Mucosa of stomach (tissue), 1 donor: ENCODE measurements around the gene BLM.

Experiments used
- H3K27me3 ChIP-seq: one replicate; pipeline ENCODE4 v1.7.0; 2013; ENCODE audit warnings: mild to moderate bottlenecking, low read length; ENCODE audit not compliant: control insufficient read depth, insufficient read depth
- H3K36me3 ChIP-seq: one replicate; pipeline ENCODE4 v1.7.0; 2013; ENCODE audit warnings: low read length; ENCODE audit not compliant: control insufficient read depth, insufficient read depth
- H3K4me1 ChIP-seq: one replicate; pipeline ENCODE4 v1.7.0; 2013; ENCODE audit warnings: mild to moderate bottlenecking, low read length; ENCODE audit not compliant: control insufficient read depth, insufficient read depth
- H3K4me3 ChIP-seq: one replicate; pipeline ENCODE4 v1.7.0; 2013; ENCODE audit warnings: low read length
- H3K9ac ChIP-seq: one replicate; pipeline ENCODE4 v1.7.0; 2013; ENCODE audit warnings: mild to moderate bottlenecking, low read length, moderate library complexity
- H3K9me3 ChIP-seq: one replicate; pipeline ENCODE4 v1.7.0; 2013; ENCODE audit warnings: mild to moderate bottlenecking, low read length, moderate library complexity; ENCODE audit not compliant: control insufficient read depth
- donor health status: Pancreatic carcinoma.

Gene BLM

GRCh38 chr15:90698629-90699028 lies 18.5 kb upstream of the BLM start:
- H3K4me3 ChIP-seq, result no peak overlapping the region
- no peaks in the 10 kb centered on the region for H3K27me3 ChIP-seq
- H3K9ac ChIP-seq, result no peak overlapping the region
- no peaks in the 10 kb centered on the region for H3K9me3 ChIP-seq
- no peaks in the 10 kb centered on the region for H3K36me3 ChIP-seq
- H3K4me1 ChIP-seq, result peaks cover 10% of the 10 kb centered on the region

- Histone ChIP-seq H3K4me3 (no peak overlapping the region), H3K27me3 (no peaks in the 10 kb centered on the region), H3K9ac (no peak overlapping the region), H3K9me3 (no peaks in the 10 kb centered on the region), H3K36me3 (no peaks in the 10 kb centered on the region), H3K4me1 (peaks cover 10% of the 10 kb centered on the region)
Measured at GRCh38 chr15:90701048-90701447, 16.1 kb upstream of the BLM start.

GRCh38 chr15:90701880-90702630 lies 15.1 kb upstream of the BLM start:
- no peaks in the 10 kb centered on the region for H3K9me3 ChIP-seq
- H3K27me3 ChIP-seq, result no peaks in the 10 kb centered on the region
- no peaks in the 10 kb centered on the region for H3K36me3 ChIP-seq
- H3K4me1 ChIP-seq, result peaks cover 10% of the 10 kb centered on the region
- no peak overlapping the region for H3K9ac ChIP-seq
- H3K4me3 ChIP-seq, result no peak overlapping the region

- H3K9ac ChIP-seq, result no peak overlapping the region
- H3K36me3 ChIP-seq, result no peaks in the 10 kb centered on the region
- no peak overlapping the region for H3K4me3 ChIP-seq
- H3K9me3 ChIP-seq, result no peaks in the 10 kb centered on the region
- no peaks in the 10 kb centered on the region for H3K27me3 ChIP-seq
- peaks cover 11% of the 10 kb centered on the region for H3K4me1 ChIP-seq
Measured at GRCh38 chr15:90703455-90703854, 13.7 kb upstream of the BLM start.

- H3K27me3 ChIP-seq, result no peaks in the 10 kb centered on the region
- no peak overlapping the region for H3K9ac ChIP-seq
- H3K36me3 ChIP-seq, result no peaks in the 10 kb centered on the region
- H3K4me3 ChIP-seq, result no peak overlapping the region
- H3K4me1 ChIP-seq, result peaks cover 9% of the 10 kb centered on the region
- H3K9me3 ChIP-seq, result no peaks in the 10 kb centered on the region
Measured at GRCh38 chr15:90705212-90705611, 11.9 kb upstream of the BLM start.

GRCh38 chr15:90706394-90707327 lies 10.5 kb upstream of the BLM start:
- H3K4me1 ChIP-seq, result peaks cover 5% of the 10 kb centered on the region
- no peaks in the 10 kb centered on the region for H3K36me3 ChIP-seq
- H3K9me3 ChIP-seq, result no peaks in the 10 kb centered on the region
- no peak overlapping the region for H3K9ac ChIP-seq
- H3K27me3 ChIP-seq, result no peaks in the 10 kb centered on the region
- H3K4me3 ChIP-seq, result no peak overlapping the region

- Histone ChIP-seq H3K36me3 (no peaks in the 10 kb centered on the region), H3K4me3 (no peak overlapping the region), H3K4me1 (peaks cover 5% of the 10 kb centered on the region), H3K27me3 (no peaks in the 10 kb centered on the region), H3K9me3 (no peaks in the 10 kb centered on the region), H3K9ac (no peak overlapping the region)
Measured at GRCh38 chr15:90707489-90707888, 9.7 kb upstream of the BLM start.

GRCh38 chr15:90708516-90708915 lies 8.6 kb upstream of the BLM start:
- Histone ChIP-seq H3K4me1 (peaks cover 5% of the 10 kb centered on the region), H3K27me3 (no peaks in the 10 kb centered on the region), H3K36me3 (no peaks in the 10 kb centered on the region), H3K9ac (peak overlapping the region; percentile 18), H3K9me3 (no peaks in the 10 kb centered on the region), H3K4me3 (no peak overlapping the region)

- Histone ChIP-seq H3K4me3 (no peak overlapping the region), H3K9ac (no peak overlapping the region), H3K9me3 (no peaks in the 10 kb centered on the region)
Measured at GRCh38 chr15:90709278-90709677, 7.9 kb upstream of the BLM start.

GRCh38 chr15:90710436-90711027 lies 6.6 kb upstream of the BLM start:
- no peaks in the 10 kb centered on the region for H3K36me3 ChIP-seq
- H3K9ac ChIP-seq, result no peak overlapping the region
- peaks cover 5% of the 10 kb centered on the region for H3K4me1 ChIP-seq
- no peaks in the 10 kb centered on the region for H3K9me3 ChIP-seq
- H3K27me3 ChIP-seq, result no peaks in the 10 kb centered on the region
- no peak overlapping the region for H3K4me3 ChIP-seq

More at GRCh38 chr15:90709278-90709677, 7.9 kb upstream of the BLM start:
- Histone ChIP-seq H3K36me3 (no peaks in the 10 kb centered on the region), H3K4me1 (peaks cover 5% of the 10 kb centered on the region), H3K27me3 (no peaks in the 10 kb centered on the region)

GRCh38 chr15:90711418-90711824 lies 5.7 kb upstream of the BLM start:
- Histone ChIP-seq H3K4me1 (peaks cover 5% of the 10 kb centered on the region), H3K27me3 (no peaks in the 10 kb centered on the region), H3K4me3 (no peak overlapping the region), H3K36me3 (no peaks in the 10 kb centered on the region), H3K9me3 (no peaks in the 10 kb centered on the region), H3K9ac (no peak overlapping the region)

- no peak overlapping the region for H3K9ac ChIP-seq
- H3K4me3 ChIP-seq, result no peak overlapping the region
- peaks cover 5% of the 10 kb centered on the region for H3K4me1 ChIP-seq
- no peaks in the 10 kb centered on the region for H3K27me3 ChIP-seq
- no peaks in the 10 kb centered on the region for H3K9me3 ChIP-seq
- no peaks in the 10 kb centered on the region for H3K36me3 ChIP-seq
Measured at GRCh38 chr15:90711842-90712241, 5.3 kb upstream of the BLM start.
